RCC 7860 (cell line): ENCODE measurements around the gene PSD4.

Experiments used
- DNase-seq: peaks from one replicate; pipeline ENCODE4 v3.0.0-alpha.2; 2015; ENCODE audit warnings: low spot score
- FAIRE-seq: peaks from 2 replicates; lab custom pipeline; 2012; peaks lifted over from hg19 to GRCh38; lab: Jason Lieb, UNC

Gene PSD4

GRCh38 chr2:113219092-113219441, 45.3 kb downstream of the PSD4 start:
- FAIRE-seq (no peak), DNase-seq (no peak)

GRCh38 chr2:113219525-113219888, 45.7 kb downstream of the PSD4 start:
- FAIRE-seq: no peak
- no peak for DNase-seq

GRCh38 chr2:113219889-113220641, 46.3 kb downstream of the PSD4 start:
- FAIRE-seq (peak; percentile 60), DNase-seq (peak; percentile 77)

GRCh38 chr2:113220970-113221708, 47.4 kb downstream of the PSD4 start:
- DNase-seq: no peak
- no peak for FAIRE-seq

- no peak for DNase-seq
- no peak for FAIRE-seq
Observed at GRCh38 chr2:113221846-113222245, 48.1 kb downstream of the PSD4 start.

- FAIRE-seq: no peak
- no peak for DNase-seq
Observed at GRCh38 chr2:113223813-113224212, 50.0 kb downstream of the PSD4 start.

GRCh38 chr2:113224647-113225236, 51.0 kb downstream of the PSD4 start:
- FAIRE-seq: no peak
- DNase-seq: no peak

- DNase-seq (peak; percentile 95), FAIRE-seq (peak; percentile 92)
Observed at GRCh38 chr2:113225263-113226259, 51.8 kb downstream of the PSD4 start.

GRCh38 chr2:113226462-113226861, 52.7 kb downstream of the PSD4 start:
- FAIRE-seq: no peak

GRCh38 chr2:113227290-113227689, 53.5 kb downstream of the PSD4 start:
- no peak for FAIRE-seq
- DNase-seq: no peak

More at GRCh38 chr2:113226462-113226861, 52.7 kb downstream of the PSD4 start:
- no peak for DNase-seq

- DNase-seq (no peak), FAIRE-seq (no peak)
Observed at GRCh38 chr2:113227698-113228097, 53.9 kb downstream of the PSD4 start.

- FAIRE-seq (no peak), DNase-seq (no peak)
Observed at GRCh38 chr2:113228351-113228750, 54.6 kb downstream of the PSD4 start.

- no peak for FAIRE-seq
Observed at GRCh38 chr2:113228991-113229716, 55.4 kb downstream of the PSD4 start.

GRCh38 chr2:113229795-113230194, 56.0 kb downstream of the PSD4 start:
- DNase-seq: no peak
- no peak for FAIRE-seq

More at GRCh38 chr2:113228991-113229716, 55.4 kb downstream of the PSD4 start:
- DNase-seq: no peak

GRCh38 chr2:113230531-113230930, 56.8 kb downstream of the PSD4 start:
- DNase-seq: no peak
- no peak for FAIRE-seq

- no peak for DNase-seq
- no peak for FAIRE-seq
Observed at GRCh38 chr2:113231064-113231463, 57.3 kb downstream of the PSD4 start.

GRCh38 chr2:113232123-113232522, 58.4 kb downstream of the PSD4 start:
- FAIRE-seq (no peak), DNase-seq (no peak)

- DNase-seq: no peak
- no peak for FAIRE-seq
Observed at GRCh38 chr2:113232740-113233139, 59.0 kb downstream of the PSD4 start.

- FAIRE-seq: no peak
Observed at GRCh38 chr2:113233593-113234550, 60.1 kb downstream of the PSD4 start.

More at GRCh38 chr2:113233593-113234550, 60.1 kb downstream of the PSD4 start:
- DNase-seq: no peak
